ENCODE measurements around the gene GCNT4.

The GCNT4 gene

DNA sequence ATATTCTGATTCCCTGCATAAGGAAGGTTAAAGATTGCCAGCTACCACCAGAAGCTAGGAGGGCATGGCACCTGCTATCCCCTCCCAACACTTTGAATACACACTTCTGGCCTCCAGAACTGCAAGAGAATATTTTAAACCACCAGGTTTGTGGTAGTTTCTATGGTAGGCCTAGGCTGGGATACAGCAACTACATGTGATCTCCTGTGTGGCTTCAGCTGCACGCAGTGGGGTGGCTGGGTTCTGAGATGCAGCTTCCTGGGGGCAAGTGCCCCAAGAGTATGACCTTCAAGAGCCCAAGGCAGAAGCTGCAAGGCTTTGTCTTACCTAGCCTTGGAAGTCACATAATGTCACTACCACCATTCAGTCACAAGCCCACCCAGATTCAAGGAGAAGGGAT, 39.6 kb downstream of the GCNT4 start:
- no peak for DNase-seq

- DNase-seq, result no peak
These were observed 41.5 kb downstream of the GCNT4 start for GRCh38 chr5:75010838-75011237.

- DNase-seq, result no peak
These were observed 42.6 kb downstream of the GCNT4 start for GRCh38 chr5:75009556-75010345.

DNA sequence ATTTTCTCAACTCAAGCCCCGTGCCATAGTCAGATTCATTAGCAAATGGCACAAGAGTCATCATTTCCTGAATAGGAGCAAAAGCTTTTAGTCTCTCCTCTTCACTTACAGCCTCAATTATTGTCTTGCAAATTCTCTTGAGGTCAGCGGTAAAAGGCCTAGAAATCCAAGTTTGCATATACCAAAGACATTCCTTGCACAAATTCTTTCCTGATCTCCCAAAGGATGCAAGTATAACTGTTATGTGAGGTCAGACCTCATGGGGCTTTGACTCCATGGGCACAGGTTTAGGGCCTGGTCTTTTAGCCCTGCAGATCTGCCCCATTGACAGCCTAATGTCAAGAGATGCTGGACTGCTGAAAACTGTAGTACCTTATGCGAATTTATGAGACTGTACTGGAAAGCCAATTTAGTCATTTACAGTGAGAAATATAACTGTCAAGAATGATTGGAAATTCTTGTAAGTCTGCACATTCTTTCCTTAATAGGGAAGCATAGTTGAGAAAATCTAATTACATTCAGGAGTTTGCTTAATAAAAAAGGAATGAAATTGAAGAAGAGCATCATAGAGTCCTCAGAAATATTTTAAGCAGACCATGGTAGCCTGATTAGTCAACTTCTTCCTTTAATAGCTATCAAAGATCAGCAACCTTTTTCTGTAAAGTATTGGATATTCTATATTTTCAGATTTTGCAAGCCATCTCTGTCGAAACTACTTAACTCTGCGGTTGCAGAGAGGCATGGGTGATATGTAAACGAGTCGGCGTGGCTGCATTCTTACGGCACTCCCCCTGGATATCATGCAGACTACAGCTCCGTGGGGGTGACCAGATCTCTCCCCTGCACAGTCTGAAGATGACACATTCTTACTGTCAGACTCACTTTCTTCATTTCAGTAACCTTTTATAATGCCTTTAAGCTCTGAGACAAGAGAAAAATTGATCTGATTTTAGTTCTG, 45.2 kb downstream of the GCNT4 start:
- DNase-seq, result no peak

- DNase-seq, result no peak
These were observed 46.8 kb downstream of the GCNT4 start for GRCh38 chr5:75005561-75005960.
